Measurements from ENCODE around the gene ENOX1.

Gene ENOX1

DNA sequence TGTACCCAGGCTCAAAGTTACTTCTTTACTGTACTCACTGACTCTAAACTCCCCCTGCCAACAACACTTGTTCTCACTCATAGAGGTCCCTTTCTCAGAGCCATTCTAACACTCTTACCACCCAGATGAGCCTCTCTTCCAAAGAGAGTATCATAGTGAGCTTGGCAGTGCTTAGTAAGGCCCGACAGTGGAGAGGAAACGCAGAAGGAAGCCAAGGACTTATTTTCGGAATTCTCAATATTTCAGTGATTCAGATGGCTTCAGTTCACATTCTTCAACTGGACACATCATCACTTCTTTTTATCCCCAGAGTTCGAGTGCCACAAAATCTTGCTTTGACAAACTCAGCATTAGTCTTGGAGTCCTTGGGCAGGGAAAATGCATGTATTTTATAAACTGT lies 477.5 kb downstream of the ENOX1 start:
- TF ChIP-seq ISL1 (CRISPR knock-in tag; IDR thresholded peaks at IDR 0.05): no peak
- no peak for TF ChIP-seq ZFP3 (CRISPR knock-in tag; IDR thresholded peaks at IDR 0.05)
- TF ChIP-seq GLIS3 (CRISPR knock-in tag; IDR thresholded peaks at IDR 0.05): no peak
- no peak for TF ChIP-seq SNAI2 (CRISPR knock-in tag; IDR thresholded peaks at IDR 0.05)
- TF ChIP-seq, protein P1, sequence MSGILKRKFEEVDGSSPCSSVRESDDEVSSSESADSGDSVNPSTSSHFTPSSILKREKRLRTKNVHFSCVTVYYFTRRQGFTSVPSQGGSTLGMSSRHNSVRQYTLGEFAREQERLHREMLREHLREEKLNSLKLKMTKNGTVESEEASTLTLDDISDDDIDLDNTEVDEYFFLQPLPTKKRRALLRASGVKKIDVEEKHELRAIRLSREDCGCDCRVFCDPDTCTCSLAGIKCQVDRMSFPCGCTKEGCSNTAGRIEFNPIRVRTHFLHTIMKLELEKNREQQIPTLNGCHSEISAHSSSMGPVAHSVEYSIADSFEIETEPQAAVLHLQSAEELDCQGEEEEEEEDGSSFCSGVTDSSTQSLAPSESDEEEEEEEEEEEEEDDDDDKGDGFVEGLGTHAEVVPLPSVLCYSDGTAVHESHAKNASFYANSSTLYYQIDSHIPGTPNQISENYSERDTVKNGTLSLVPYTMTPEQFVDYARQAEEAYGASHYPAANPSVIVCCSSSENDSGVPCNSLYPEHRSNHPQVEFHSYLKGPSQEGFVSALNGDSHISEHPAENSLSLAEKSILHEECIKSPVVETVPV (CRISPR knock-in tag; IDR thresholded peaks at IDR 0.05): no peak
- no peak for TF ChIP-seq ARNTL (CRISPR knock-in tag; IDR thresholded peaks at IDR 0.05; ENCODE audit: borderline replicate concordance, low read depth)
- TF ChIP-seq ZFP30 (CRISPR knock-in tag; IDR thresholded peaks at IDR 0.05): no peak
- TF ChIP-seq TSHZ2 (CRISPR knock-in tag; IDR thresholded peaks at IDR 0.05): no peak
- TF ChIP-seq TCF4 (CRISPR knock-in tag; IDR thresholded peaks at IDR 0.05; ENCODE audit: borderline replicate concordance): no peak
- no peak for TF ChIP-seq POU6F1 (CRISPR knock-in tag; IDR thresholded peaks at IDR 0.05; ENCODE audit: borderline replicate concordance, low read depth)
- no peak for TF ChIP-seq ESRRG (CRISPR knock-in tag; IDR thresholded peaks at IDR 0.05)
- TF ChIP-seq TOX (CRISPR knock-in tag; IDR thresholded peaks at IDR 0.05; ENCODE audit: borderline replicate concordance): no peak
- ATAC-seq: no peak

DNA sequence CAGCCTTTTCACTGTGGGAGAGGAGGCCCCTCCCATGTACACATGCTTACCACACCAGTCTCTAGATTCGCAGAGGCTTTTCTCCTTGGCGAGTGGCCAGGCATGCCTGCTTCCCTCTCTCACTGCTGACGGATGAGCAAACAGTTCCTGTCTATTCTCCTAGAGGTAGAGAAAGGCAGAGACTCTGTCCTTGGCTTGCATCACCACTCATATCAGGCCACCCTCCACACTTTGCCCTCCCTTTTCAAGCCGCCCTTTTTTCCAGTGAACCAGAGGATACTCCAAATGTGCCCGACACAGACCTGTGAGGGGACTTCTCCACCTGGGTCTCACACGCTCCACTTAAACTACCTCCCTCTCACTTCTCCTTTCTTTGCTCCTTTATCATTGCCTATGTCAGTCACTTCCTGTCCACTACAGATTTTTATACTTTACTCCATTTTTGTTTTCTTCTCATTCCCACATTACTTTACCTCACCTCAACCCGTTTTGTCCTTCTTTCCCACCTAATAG lies 478.8 kb downstream of the ENOX1 start:
- no peak for TF ChIP-seq PPARA (CRISPR knock-in tag; IDR thresholded peaks at IDR 0.05; ENCODE audit: borderline replicate concordance)
- peak; percentile 40; the same call in 1 of the 2 replicates for TF ChIP-seq TCF4 (CRISPR knock-in tag; IDR thresholded peaks at IDR 0.05; ENCODE audit: borderline replicate concordance)
- ATAC-seq: peak; percentile 89

GRCh38 chr13:43307221-43307920 lies 479.4 kb downstream of the ENOX1 start:
- peak; percentile 35; the same call in 2 of the 3 replicates for ATAC-seq
- TF ChIP-seq CREB5 (CRISPR knock-in tag; IDR thresholded peaks at IDR 0.05; ENCODE audit: low read depth) (no peak), PPARA (CRISPR knock-in tag; IDR thresholded peaks at IDR 0.05; ENCODE audit: borderline replicate concordance) (no peak), TOX (CRISPR knock-in tag; IDR thresholded peaks at IDR 0.05; ENCODE audit: borderline replicate concordance) (peak; percentile 29; the same call in 1 of the 2 replicates), RARB (CRISPR knock-in tag; IDR thresholded peaks at IDR 0.05) (no peak), SNAI2 (CRISPR knock-in tag; IDR thresholded peaks at IDR 0.05) (no peak)

GRCh38 chr13:43306372-43306771 lies 480.4 kb downstream of the ENOX1 start:
- ATAC-seq: no peak
- TF ChIP-seq ZNF70 (CRISPR knock-in tag; IDR thresholded peaks at IDR 0.05): no peak
- TF ChIP-seq BACH2 (CRISPR knock-in tag; IDR thresholded peaks at IDR 0.05; ENCODE audit: borderline replicate concordance): no peak
- TF ChIP-seq RARB (CRISPR knock-in tag; IDR thresholded peaks at IDR 0.05): no peak
- no peak for TF ChIP-seq OSR1 (CRISPR knock-in tag; IDR thresholded peaks at IDR 0.05)
- TF ChIP-seq TCF4 (CRISPR knock-in tag; IDR thresholded peaks at IDR 0.05; ENCODE audit: borderline replicate concordance): no peak
- TF ChIP-seq ZC3H10 (CRISPR knock-in tag; IDR thresholded peaks at IDR 0.05): no peak
- TF ChIP-seq ZNF565 (CRISPR knock-in tag; conservative IDR thresholded peaks at IDR 0.05; ENCODE audit: low read depth): no peak
- no peak for TF ChIP-seq SNAI2 (CRISPR knock-in tag; IDR thresholded peaks at IDR 0.05)
- no peak for TF ChIP-seq ZNF8 (CRISPR knock-in tag; IDR thresholded peaks at IDR 0.05)
- no peak for TF ChIP-seq CREB5 (CRISPR knock-in tag; IDR thresholded peaks at IDR 0.05; ENCODE audit: low read depth)
- no peak for TF ChIP-seq GLIS3 (CRISPR knock-in tag; IDR thresholded peaks at IDR 0.05)
- no peak for TF ChIP-seq POU6F1 (CRISPR knock-in tag; IDR thresholded peaks at IDR 0.05; ENCODE audit: borderline replicate concordance, low read depth)
- no peak for TF ChIP-seq ISL1 (CRISPR knock-in tag; IDR thresholded peaks at IDR 0.05)
- TF ChIP-seq TSHZ2 (CRISPR knock-in tag; IDR thresholded peaks at IDR 0.05): no peak
